ENCODE measurements around the gene RAB40A.
"Not testable (repeated sequence)": the region's sequence is repeated elsewhere in the genome, so short reads cannot be mapped to it uniquely, and the experiment has no call there.

Gene RAB40A

GRCh38 chrX:103513476-103514108, 5.7 kb downstream of the RAB40A start:
- no peak overlapping the region for H3K4me3 ChIP-seq
- TF ChIP-seq FOXP2 (optimal IDR thresholded peaks at IDR 0.05; ENCODE audit: control extremely low read depth, extremely low read length, insufficient read depth) (no peak), POLR2AphosphoS5 (IDR thresholded peaks at IDR 0.05; ENCODE audit: borderline replicate concordance, low read depth, low read length) (no peak), EZH2 (IDR thresholded peaks at IDR 0.05) (no peak)
- no peak overlapping the region for H3K27ac ChIP-seq
- H3K36me3 ChIP-seq (ENCODE audit: insufficient read depth, low read length): no peaks in the 10 kb centered on the region
- no peak for DNase-seq (ENCODE audit: low read depth, low spot score)
- H3K9me3 ChIP-seq (ENCODE audit: low read depth, low read length): no peaks in the 10 kb centered on the region
- H3K9ac ChIP-seq (ENCODE audit: insufficient read length): no peak overlapping the region

GRCh38 chrX:103513067-103513466, 6.2 kb downstream of the RAB40A start:
- TF ChIP-seq POLR2AphosphoS5 (IDR thresholded peaks at IDR 0.05; ENCODE audit: borderline replicate concordance, low read depth, low read length) (no peak), EZH2 (IDR thresholded peaks at IDR 0.05) (no peak), FOXP2 (optimal IDR thresholded peaks at IDR 0.05; ENCODE audit: control extremely low read depth, extremely low read length, insufficient read depth) (no peak)
- Histone ChIP-seq H3K36me3 (ENCODE audit: insufficient read depth, low read length) (no peaks in the 10 kb centered on the region), H3K27ac (no peak overlapping the region), H3K9ac (ENCODE audit: insufficient read length) (no peak overlapping the region), H3K4me3 (no peak overlapping the region), H3K9me3 (ENCODE audit: low read depth, low read length) (no peaks in the 10 kb centered on the region)
- no peak for DNase-seq (ENCODE audit: low read depth, low spot score)

- no peak overlapping the region for H3K4me3 ChIP-seq
- H3K27ac ChIP-seq: no peak overlapping the region
- no peak for DNase-seq (ENCODE audit: low read depth, low spot score)
- H3K9me3 ChIP-seq (ENCODE audit: low read depth, low read length): no peaks in the 10 kb centered on the region
- H3K36me3 ChIP-seq (ENCODE audit: insufficient read depth, low read length): no peaks in the 10 kb centered on the region
- H3K9ac ChIP-seq (ENCODE audit: insufficient read length): no peak overlapping the region
- TF ChIP-seq FOXP2 (optimal IDR thresholded peaks at IDR 0.05; ENCODE audit: control extremely low read depth, extremely low read length, insufficient read depth) (no peak), EZH2 (IDR thresholded peaks at IDR 0.05) (no peak), POLR2AphosphoS5 (IDR thresholded peaks at IDR 0.05; ENCODE audit: borderline replicate concordance, low read depth, low read length) (no peak)
Measured at GRCh38 chrX:103510031-103510430, 9.3 kb downstream of the RAB40A start.

GRCh38 chrX:103503853-103504207, 15.5 kb downstream of the RAB40A start:
- TF ChIP-seq POLR2AphosphoS5 (IDR thresholded peaks at IDR 0.05; ENCODE audit: borderline replicate concordance, low read depth, low read length) (no peak), EZH2 (IDR thresholded peaks at IDR 0.05) (no peak), FOXP2 (optimal IDR thresholded peaks at IDR 0.05; ENCODE audit: control extremely low read depth, extremely low read length, insufficient read depth) (no peak)
- no peak overlapping the region for H3K4me3 ChIP-seq
- no peak overlapping the region for H3K9ac ChIP-seq (ENCODE audit: insufficient read length)
- no peak for DNase-seq (ENCODE audit: low read depth, low spot score)
- H3K9me3 ChIP-seq (ENCODE audit: low read depth, low read length): no peaks in the 10 kb centered on the region
- no peak overlapping the region for H3K27ac ChIP-seq
- no peaks in the 10 kb centered on the region for H3K36me3 ChIP-seq (ENCODE audit: insufficient read depth, low read length)

GRCh38 chrX:103503163-103503852, 16.0 kb downstream of the RAB40A start:
- H3K9ac ChIP-seq (ENCODE audit: insufficient read length): no peak overlapping the region
- H3K9me3 ChIP-seq (ENCODE audit: low read depth, low read length): no peaks in the 10 kb centered on the region
- H3K4me3 ChIP-seq: no peak overlapping the region
- DNase-seq (ENCODE audit: low read depth, low spot score): no peak
- H3K27ac ChIP-seq: no peak overlapping the region
- no peak for TF ChIP-seq EZH2 (IDR thresholded peaks at IDR 0.05)
- H3K36me3 ChIP-seq (ENCODE audit: insufficient read depth, low read length): no peaks in the 10 kb centered on the region

- Histone ChIP-seq H3K4me3 (no peak overlapping the region), H3K36me3 (ENCODE audit: insufficient read depth, low read length) (no peaks in the 10 kb centered on the region), H3K27ac (no peak overlapping the region), H3K9ac (ENCODE audit: insufficient read length) (no peak overlapping the region), H3K9me3 (ENCODE audit: low read depth, low read length) (no peaks in the 10 kb centered on the region)
- DNase-seq (ENCODE audit: low read depth, low spot score): no peak
- TF ChIP-seq EZH2 (IDR thresholded peaks at IDR 0.05) (no peak), POLR2AphosphoS5 (IDR thresholded peaks at IDR 0.05; ENCODE audit: borderline replicate concordance, low read depth, low read length) (no peak), FOXP2 (optimal IDR thresholded peaks at IDR 0.05; ENCODE audit: control extremely low read depth, extremely low read length, insufficient read depth) (no peak)
Measured at GRCh38 chrX:103498786-103499185, 20.5 kb downstream of the RAB40A start.

GRCh38 chrX:103495786-103496185, 23.5 kb downstream of the RAB40A start:
- Histone ChIP-seq H3K4me3 (no peak overlapping the region), H3K9ac (ENCODE audit: insufficient read length) (no peak overlapping the region), H3K27ac (no peak overlapping the region), H3K9me3 (ENCODE audit: low read depth, low read length) (no peaks in the 10 kb centered on the region), H3K36me3 (ENCODE audit: insufficient read depth, low read length) (no peaks in the 10 kb centered on the region)
- TF ChIP-seq POLR2AphosphoS5 (IDR thresholded peaks at IDR 0.05; ENCODE audit: borderline replicate concordance, low read depth, low read length) (no peak), EZH2 (IDR thresholded peaks at IDR 0.05) (no peak), FOXP2 (optimal IDR thresholded peaks at IDR 0.05; ENCODE audit: control extremely low read depth, extremely low read length, insufficient read depth) (no peak)
- DNase-seq (ENCODE audit: low read depth, low spot score): no peak

- not testable (repeated sequence) for H3K9ac ChIP-seq (ENCODE audit: insufficient read length); H3K4me3 ChIP-seq; DNase-seq (ENCODE audit: low read depth, low spot score); H3K36me3 ChIP-seq (ENCODE audit: insufficient read depth, low read length); H3K27ac ChIP-seq; H3K9me3 ChIP-seq (ENCODE audit: low read depth, low read length)
Measured at GRCh38 chrX:103493578-103493977, 25.7 kb downstream of the RAB40A start.

- not testable (repeated sequence) for DNase-seq (ENCODE audit: low read depth, low spot score)
Measured at GRCh38 chrX:103489733-103490132, 29.6 kb downstream of the RAB40A start.

More at GRCh38 chrX:103489733-103490132, 29.6 kb downstream of the RAB40A start:
- not testable (repeated sequence) for H3K27ac ChIP-seq; H3K36me3 ChIP-seq (ENCODE audit: insufficient read depth, low read length); H3K9me3 ChIP-seq (ENCODE audit: low read depth, low read length); H3K4me3 ChIP-seq; H3K9ac ChIP-seq (ENCODE audit: insufficient read length)
